HG02870 (cell line): ENCODE measurements around the gene CAPN11.

Experiments used
- ATAC-seq: cut with Tn5 transposase; IDR thresholded peaks from one replicate; pipeline ENCODE4 v1.9.1; 2021; ENCODE audit warnings: mild to moderate bottlenecking, moderate library complexity; ENCODE audit not compliant: unreplicated experiment

Gene CAPN11

GRCh38 chr6:44158770-44159228 lies at the start of gene CAPN11:
TSS of gene CAPN11 (plus strand) at chr6:44158820. CDS start at chr6:44158849, 29 bp downstream.
- ATAC-seq, result no peak

GRCh38 chr6:44109212-44109611 lies 49.4 kb upstream of the CAPN11 start:
- no peak for ATAC-seq

GRCh38 chr6:44110005-44110676 lies 48.5 kb upstream of the CAPN11 start:
- ATAC-seq, result no peak

- no peak for ATAC-seq
These were observed 47.7 kb upstream of the CAPN11 start for GRCh38 chr6:44110966-44111365.

GRCh38 chr6:44111434-44112417 lies 46.9 kb upstream of the CAPN11 start:
- ATAC-seq, result no peak

DNA sequence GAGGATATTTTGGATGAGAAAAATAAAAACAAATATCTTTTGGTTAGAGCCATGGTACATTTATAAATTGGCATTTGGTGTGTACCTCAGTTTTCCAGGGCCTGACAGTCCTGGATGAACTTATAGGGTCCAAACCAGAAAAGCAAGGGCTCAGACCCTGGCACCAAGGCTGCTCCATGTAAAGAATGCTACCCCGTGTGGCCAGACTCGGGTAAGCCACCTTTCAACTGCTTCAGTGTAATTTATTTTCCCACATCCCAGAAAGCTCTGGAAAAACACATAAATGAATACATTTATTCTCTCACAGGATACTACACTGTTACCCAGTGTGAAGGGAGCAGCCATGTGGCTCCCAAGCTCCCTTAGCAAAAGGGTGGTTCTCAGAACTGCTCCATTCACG lies 45.2 kb upstream of the CAPN11 start:
- no peak for ATAC-seq

GRCh38 chr6:44115866-44116265 lies 42.8 kb upstream of the CAPN11 start:
- ATAC-seq, result no peak

- no peak for ATAC-seq
These were observed 41.8 kb upstream of the CAPN11 start for GRCh38 chr6:44116641-44117382.

GRCh38 chr6:44117397-44118128 lies 41.1 kb upstream of the CAPN11 start:
- no peak for ATAC-seq

- no peak for ATAC-seq
These were observed 38.8 kb upstream of the CAPN11 start for GRCh38 chr6:44119704-44120262.

- no peak for ATAC-seq
These were observed 37.8 kb upstream of the CAPN11 start for GRCh38 chr6:44120692-44121443.

DNA sequence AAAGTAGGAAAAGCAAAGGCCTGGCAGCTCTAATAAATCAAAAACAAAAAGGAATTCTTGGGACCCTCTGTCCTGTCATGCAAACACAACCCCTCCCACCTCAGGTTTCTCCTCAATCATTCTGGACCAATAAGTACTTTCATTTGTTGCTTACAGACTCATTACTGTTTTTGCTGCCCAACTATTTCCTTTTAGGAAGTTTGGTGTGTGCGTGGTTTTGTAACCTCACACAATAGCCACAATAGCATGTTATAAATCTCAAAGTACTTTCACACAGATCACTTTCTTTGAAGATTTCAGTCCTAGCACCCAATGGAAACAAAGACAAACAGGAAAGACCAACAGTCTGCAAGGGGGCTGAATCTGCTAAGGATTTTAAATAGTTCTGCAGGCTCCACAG lies 35.8 kb upstream of the CAPN11 start:
- no peak for ATAC-seq

GRCh38 chr6:44123544-44123943 lies 35.1 kb upstream of the CAPN11 start:
- no peak for ATAC-seq

DNA sequence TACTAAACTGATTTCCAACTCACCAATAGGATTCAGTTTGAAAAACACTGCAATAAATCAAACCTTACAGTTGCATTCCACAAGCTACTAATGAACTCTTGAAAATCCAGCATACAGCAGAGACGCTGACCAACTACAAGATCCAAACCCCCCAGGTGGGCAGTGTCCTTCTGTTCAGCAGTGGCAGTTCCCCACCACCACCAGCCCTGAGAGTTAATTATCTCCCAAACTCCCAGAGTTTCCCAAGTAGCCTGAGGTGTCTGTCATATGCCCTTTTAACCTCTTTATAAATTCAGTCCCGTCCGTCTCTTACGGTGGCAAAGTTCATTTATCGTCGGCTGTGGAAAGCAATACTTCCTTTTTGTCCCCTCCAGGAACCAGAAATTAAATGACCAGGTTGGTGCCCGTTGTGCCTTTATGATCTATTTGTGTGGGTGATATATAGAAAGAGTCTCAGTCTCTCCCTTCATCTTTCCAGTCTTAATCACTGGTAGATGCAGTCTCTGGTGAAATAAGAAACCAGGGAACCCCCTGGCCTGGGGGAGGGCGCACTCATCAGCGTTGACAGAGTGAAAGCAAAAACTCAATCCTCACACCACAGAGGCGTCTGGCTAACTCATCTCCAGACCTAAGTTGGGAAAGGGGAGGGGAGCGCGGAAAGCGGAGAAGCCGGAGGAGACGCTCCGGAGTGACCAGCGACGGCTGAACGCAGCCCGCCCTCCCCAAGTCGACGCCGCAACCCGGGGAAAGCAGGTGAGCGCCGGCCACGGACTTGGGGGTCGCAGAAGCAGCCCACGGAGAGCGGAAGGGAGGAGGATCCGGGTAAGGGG lies 32.1 kb upstream of the CAPN11 start:
- peak; percentile 70 for ATAC-seq

DNA sequence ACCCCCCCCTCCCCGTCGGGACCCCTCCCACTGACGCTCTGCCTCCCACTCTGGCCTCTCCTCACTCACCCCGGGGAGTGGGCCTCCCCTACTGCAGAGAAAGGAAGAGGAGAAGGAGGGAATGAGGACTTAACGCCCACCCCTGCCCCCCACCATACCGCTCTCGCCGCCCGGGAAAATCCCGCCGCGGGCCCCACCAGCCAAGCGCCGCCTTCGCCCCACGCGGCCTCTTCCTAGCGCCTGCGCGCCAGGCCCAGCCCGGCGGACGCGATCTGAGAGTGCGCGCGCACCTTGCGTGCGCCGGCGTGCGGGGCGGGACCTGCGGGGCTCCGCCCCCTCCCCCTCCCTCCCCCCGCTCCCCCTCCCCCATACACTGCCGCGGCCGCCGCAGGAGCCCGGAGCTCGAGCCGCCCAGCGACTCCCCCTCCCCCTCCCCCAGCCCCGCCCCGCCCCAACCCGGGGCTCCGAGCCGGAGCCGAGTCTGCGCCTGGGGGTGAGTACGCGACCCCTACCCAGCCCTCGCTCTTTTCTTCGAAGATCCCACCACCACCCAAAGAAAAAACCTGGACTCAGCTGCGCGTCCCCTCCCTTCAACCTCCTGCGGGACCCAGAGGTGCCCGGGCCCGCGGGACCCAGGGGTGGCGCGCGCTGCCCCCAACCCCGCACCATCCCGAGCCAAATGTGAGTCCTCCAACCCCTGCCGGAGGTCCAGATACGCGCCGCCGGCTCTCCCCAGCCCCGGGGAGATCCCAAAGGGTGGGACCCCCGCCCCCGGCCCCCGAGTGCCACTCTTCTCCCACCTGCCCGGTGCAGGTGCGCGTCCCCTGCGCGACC lies 31.2 kb upstream of the CAPN11 start, which contains the start of the genes MRPL14 and TMEM63B:
MRPL14 (minus strand) TSS at position 267 of the 834 bp plus-strand sequence. CDS start 10,841 bp downstream, outside the sequence.
TMEM63B (plus strand) TSS at position 369 of the 834 bp plus-strand sequence. CDS start 7,031 bp downstream, outside the sequence.
- peak; percentile 65 for ATAC-seq

DNA sequence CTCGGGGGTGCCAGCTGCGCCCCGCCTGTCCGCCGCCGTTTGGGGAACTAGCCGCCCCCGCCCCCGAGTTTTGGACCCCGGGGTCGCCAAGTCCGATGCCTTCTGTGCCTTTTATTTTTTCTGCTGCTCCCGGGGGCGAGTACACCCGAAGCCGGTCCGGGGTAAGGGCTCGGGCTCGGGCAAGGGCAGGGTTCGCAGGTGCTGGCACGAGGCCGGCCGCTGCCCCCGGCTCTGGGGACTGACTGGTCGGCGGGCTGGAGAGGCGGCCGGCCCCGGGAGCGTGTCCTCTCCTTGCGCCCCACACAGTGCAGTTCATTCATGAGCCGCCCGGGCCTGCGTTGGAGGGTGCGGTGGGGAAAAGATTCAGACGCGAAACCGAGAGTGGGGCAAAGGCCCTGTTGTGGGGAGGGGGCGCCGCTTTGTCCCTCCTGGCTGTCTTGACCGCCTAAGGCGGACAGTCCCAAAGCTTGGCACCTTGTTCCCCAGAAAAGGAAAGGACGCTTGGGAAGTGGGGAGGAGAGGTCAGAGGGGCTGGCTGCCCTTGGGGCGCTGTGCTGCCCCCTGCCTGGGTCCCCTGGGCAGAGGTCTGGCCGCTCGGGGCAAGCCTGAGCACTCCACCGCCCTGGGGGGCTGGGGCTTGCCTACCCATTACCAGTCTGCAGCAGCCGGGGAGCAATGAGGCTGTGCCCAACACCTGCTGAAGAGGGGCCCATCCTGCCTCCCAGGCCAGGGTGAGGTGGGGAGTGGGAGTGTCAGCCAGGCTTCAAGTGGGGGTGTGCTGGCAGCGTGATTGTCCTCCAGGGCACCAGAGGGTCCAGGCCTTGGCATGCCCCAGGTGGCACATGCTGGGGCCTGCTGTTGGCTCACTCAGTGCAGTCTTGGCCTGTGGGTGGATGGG lies 30.4 kb upstream of the CAPN11 start:
- no peak for ATAC-seq
